ENCODE measurements around the gene NCLN. TPM values are rescaled to one million over a fixed set of nuclear protein-coding genes. Genes with fewer than 3 reads are reported as not detected.
"Not testable (repeated sequence)": the region's sequence is repeated elsewhere in the genome, so short reads cannot be mapped to it uniquely, and the experiment has no call there.

The NCLN gene
- total and polyA plus RNA-seq, 8 donors: 29.1 to 121 (median 39.1) TPM

DNA sequence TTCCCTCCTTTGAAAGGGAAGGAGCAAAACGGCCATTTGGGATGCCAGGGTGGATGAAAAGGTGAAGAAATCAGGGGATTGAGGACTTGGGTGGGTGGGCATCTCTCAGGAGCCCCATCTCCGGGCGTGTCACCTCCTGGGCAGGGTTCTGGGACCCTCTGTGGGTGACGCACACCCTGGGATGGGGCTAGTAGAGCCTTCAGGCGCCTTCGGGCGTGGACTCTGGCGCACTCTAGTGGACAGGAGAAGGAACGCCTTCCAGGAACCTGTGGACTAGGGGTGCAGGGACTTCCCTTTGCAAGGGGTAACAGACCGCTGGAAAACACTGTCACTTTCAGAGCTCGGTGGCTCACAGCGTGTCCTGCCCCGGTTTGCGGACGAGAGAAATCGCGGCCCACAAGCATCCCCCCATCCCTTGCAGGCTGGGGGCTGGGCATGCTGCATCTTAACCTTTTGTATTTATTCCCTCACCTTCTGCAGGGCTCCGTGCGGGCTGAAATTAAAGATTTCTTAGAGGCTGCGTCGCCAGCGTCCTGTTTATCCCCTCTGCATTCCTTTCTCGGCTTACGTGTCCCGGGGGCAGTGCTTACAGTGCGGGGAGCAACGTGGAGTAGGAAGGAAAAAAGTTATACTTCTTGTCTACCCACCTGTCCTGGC lies 22.4 kb upstream of the NCLN start:
- Histone ChIP-seq H3K4me1 (peaks cover 0 to 72% of the 10 kb centered on the region in 2 donors), H3K4me3 (no peak overlapping the region), H3K9me3 (no peaks in the 10 kb centered on the region), H3K27me3 (no peaks in the 10 kb centered on the region), H3K36me3 (peaks cover 0 to 54% of the 10 kb centered on the region in 2 donors), H3K27ac (peak overlapping the region in 1 of 2 donors; percentile 94)
- TF ChIP-seq, protein P1, sequence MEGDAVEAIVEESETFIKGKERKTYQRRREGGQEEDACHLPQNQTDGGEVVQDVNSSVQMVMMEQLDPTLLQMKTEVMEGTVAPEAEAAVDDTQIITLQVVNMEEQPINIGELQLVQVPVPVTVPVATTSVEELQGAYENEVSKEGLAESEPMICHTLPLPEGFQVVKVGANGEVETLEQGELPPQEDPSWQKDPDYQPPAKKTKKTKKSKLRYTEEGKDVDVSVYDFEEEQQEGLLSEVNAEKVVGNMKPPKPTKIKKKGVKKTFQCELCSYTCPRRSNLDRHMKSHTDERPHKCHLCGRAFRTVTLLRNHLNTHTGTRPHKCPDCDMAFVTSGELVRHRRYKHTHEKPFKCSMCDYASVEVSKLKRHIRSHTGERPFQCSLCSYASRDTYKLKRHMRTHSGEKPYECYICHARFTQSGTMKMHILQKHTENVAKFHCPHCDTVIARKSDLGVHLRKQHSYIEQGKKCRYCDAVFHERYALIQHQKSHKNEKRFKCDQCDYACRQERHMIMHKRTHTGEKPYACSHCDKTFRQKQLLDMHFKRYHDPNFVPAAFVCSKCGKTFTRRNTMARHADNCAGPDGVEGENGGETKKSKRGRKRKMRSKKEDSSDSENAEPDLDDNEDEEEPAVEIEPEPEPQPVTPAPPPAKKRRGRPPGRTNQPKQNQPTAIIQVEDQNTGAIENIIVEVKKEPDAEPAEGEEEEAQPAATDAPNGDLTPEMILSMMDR (IDR thresholded peaks at IDR 0.05): peak; percentile 91 to 96
- intact Hi-C loops (cut with DNase I): loop anchor here in 1 of 2 donors (10.0 kb wide), 1 partner anchor 209 kb away; no protein-coding TSS in a partner anchor
- peak in 3 of 4 donors; percentile 72 to 93 (median 80) for DNase-seq
- ATAC-seq: peak; percentile 93

DNA sequence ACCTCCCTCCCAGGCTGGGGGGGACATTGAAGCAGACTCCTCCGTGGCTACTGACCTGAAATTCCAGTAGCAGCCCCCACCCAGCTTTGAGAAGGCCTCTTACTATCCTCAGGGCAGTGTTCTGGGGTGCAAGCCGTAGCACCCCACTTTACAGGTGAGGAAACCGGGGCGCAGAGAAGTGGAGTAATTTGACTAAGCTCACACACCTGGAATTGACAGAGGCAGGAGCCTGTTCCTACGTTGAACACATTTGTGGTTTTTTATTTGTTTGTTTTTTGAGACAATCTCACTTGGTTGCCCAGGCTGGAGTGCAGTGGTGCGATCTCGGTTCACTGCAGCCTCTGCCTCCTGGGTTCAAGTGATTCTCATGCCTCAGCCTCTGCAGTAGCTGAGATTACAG lies 21.8 kb upstream of the NCLN start:
- no peak for ATAC-seq
- peak overlapping the region in 1 of 2 donors; percentile 94 for H3K27ac ChIP-seq
- TF ChIP-seq, protein P1 (IDR thresholded peaks at IDR 0.05): no peak

DNA sequence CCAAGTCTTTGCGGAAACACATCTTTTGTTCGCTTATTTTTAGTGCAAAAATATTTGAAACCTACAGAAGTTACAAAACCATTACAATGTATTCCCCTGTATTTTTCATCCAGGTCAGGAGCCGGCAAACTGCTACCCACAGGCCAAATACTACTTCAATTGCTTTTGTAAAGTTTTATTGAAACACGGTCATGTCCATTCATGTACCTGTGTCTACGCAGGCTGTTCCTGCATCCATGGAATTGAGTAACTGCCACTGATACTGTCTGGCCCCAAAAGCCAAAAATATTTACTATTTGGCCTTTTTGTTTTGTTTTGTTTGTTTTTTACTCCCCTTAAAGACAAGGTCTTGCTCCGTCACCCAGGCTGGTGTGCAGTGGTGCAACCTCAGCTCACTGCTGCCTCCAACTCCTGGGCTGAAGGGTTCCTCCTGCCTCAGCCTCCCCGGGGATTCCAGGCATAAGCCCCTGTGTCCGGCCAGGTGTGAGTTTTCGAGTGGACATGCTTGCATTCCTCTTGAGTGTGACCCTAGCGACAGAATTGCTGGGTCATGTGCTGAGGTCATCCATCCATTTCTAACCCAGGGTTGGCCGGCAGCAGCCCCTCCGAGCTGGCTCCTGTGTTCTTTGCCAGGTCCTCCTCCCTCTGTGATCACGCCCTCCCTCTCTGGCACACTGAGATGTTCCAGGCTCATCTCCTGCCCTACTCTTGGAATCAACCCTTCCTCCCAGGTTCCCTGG lies 18.0 kb upstream of the NCLN start:
- intact Hi-C loops (cut with DNase I): loop anchor here in 1 of 2 donors (10.0 kb wide), 1 partner anchor 213 kb away; no protein-coding TSS in a partner anchor
- peaks cover 0 to 76% of the 10 kb centered on the region in 2 donors for H3K4me1 ChIP-seq
- no peaks in the 10 kb centered on the region for H3K27me3 ChIP-seq
- H3K4me3 ChIP-seq: no peak overlapping the region
- ATAC-seq (no peak), DNase-seq (no peak)
- peaks cover 0 to 15% of the 10 kb centered on the region in 2 donors for H3K36me3 ChIP-seq
- TF ChIP-seq, protein P1 (IDR thresholded peaks at IDR 0.05): no peak
- H3K27ac ChIP-seq: no peak overlapping the region
- H3K9me3 ChIP-seq: no peaks in the 10 kb centered on the region

More for the DNA sequence above, 21.8 kb upstream of the NCLN start:
- Histone ChIP-seq H3K9me3 (no peaks in the 10 kb centered on the region), H3K27me3 (no peaks in the 10 kb centered on the region), H3K4me3 (no peak overlapping the region), H3K36me3 (peaks cover 0 to 48% of the 10 kb centered on the region in 2 donors), H3K4me1 (peaks cover 0 to 75% of the 10 kb centered on the region in 2 donors)
- no peak for DNase-seq
- intact Hi-C loops (cut with DNase I): loop anchor here in 1 of 2 donors (10.0 kb wide), 1 partner anchor 209 kb away; no protein-coding TSS in a partner anchor

DNA sequence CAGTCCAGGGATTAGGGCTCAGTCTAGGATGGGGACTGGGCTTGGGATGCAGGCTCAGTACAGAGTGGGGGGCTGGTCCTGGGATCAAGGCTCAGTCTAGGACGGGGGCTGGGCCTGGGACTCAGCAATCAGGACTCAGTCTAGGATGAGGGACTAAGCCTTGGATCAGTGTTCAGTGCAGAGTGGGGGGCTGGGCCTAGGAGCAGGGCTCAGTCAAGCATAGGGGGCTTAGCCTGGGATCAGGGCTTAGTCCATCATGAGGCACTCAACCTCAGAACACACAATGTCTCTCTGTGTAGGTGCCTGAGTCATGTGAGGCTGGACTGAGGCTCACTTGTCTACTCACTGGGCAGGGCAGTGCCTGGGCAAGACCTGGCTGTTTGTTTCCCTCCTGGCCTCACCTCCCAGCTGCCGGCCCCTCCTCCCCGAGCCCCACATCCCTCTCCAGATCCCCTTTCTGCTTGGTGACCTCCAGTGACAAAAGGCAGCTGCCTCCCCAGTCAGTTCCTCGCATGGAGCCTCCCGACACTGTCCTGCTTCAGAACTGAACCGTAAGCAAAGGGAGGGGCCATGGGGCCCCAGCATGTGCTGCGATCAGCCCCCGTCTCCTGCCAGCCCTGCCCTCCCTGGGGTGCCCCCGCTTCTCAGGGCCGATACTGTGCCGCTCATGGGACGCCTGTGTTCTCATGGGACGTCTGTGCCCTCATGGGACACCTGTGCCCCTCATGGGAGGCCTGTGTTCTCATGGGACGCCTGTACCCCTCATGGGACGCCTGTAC lies 13.6 kb upstream of the NCLN start:
- H3K9me3 ChIP-seq: no peaks in the 10 kb centered on the region
- peaks cover 5 to 47% of the 10 kb centered on the region in 2 donors for H3K4me1 ChIP-seq
- TF ChIP-seq, protein P1 (IDR thresholded peaks at IDR 0.05): no peak
- intact Hi-C loops (cut with DNase I): no loop called here
- DNase-seq (no peak), ATAC-seq (peak; percentile 57)
- H3K27ac ChIP-seq: no peak overlapping the region
- no peaks in the 10 kb centered on the region for H3K27me3 ChIP-seq
- no peak overlapping the region for H3K4me3 ChIP-seq
- no peaks in the 10 kb centered on the region for H3K36me3 ChIP-seq

DNA sequence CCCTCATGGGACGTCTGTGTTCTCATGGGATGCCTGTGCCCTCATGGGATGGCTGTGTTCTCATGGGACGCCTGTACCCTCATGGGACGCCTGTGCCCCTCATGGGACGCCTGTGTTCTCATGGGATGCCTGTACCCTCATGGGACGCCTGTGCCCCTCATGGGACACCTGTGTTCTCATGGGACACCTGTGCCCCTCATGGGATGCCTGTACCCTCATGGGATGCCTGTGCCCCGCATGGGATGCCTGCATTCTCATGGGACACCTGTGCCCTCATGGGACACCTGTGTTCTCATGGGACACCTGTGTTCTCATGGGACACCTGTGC lies 13.1 kb upstream of the NCLN start:
- H3K4me3 ChIP-seq; H3K27me3 ChIP-seq; ATAC-seq; H3K27ac ChIP-seq; DNase-seq; H3K36me3 ChIP-seq; H3K9me3 ChIP-seq; intact Hi-C loops (cut with DNase I): not testable (repeated sequence)
- peaks cover 8 to 49% of the 10 kb centered on the region in 2 donors for H3K4me1 ChIP-seq
